Hepatocyte (in vitro differentiated cells): ENCODE data around the gene CADPS2.

Source experiments
- EZH2 ChIP-seq: fragments of 200-600 bp; sonication (generic); IDR thresholded peaks from 2 replicates; pipeline ENCODE4 v1.6.1; 2016; ENCODE audit warnings: antibody characterized with exemption, mild to moderate bottlenecking, borderline replicate concordance
- EZH2phosphoT487 ChIP-seq: fragments of 200-600 bp; sonication (generic); IDR thresholded peaks from one replicate; pipeline ENCODE4 v1.6.1; 2018; ENCODE audit warnings: antibody characterized with exemption, mild to moderate bottlenecking, low read depth, moderate library complexity; ENCODE audit not compliant: unreplicated experiment, severe bottlenecking
- TF ChIP-seq, protein P1 (sequence below): fragments of 200-600 bp; sonication (generic); IDR thresholded peaks from 2 replicates; pipeline ENCODE4 v1.5.1; 2016; ENCODE audit warnings: antibody characterized with exemption, mild to moderate bottlenecking; ENCODE audit not compliant: poor library complexity

- TF ChIP-seq, protein P1, sequence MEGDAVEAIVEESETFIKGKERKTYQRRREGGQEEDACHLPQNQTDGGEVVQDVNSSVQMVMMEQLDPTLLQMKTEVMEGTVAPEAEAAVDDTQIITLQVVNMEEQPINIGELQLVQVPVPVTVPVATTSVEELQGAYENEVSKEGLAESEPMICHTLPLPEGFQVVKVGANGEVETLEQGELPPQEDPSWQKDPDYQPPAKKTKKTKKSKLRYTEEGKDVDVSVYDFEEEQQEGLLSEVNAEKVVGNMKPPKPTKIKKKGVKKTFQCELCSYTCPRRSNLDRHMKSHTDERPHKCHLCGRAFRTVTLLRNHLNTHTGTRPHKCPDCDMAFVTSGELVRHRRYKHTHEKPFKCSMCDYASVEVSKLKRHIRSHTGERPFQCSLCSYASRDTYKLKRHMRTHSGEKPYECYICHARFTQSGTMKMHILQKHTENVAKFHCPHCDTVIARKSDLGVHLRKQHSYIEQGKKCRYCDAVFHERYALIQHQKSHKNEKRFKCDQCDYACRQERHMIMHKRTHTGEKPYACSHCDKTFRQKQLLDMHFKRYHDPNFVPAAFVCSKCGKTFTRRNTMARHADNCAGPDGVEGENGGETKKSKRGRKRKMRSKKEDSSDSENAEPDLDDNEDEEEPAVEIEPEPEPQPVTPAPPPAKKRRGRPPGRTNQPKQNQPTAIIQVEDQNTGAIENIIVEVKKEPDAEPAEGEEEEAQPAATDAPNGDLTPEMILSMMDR: no peak
- TF ChIP-seq EZH2phosphoT487: no peak
- TF ChIP-seq EZH2: no peak
Observed at GRCh38 chr7:122457325-122457724, 428.9 kb downstream of the CADPS2 start.
